Lung (tissue), 12 donors: Measurements from ENCODE around the gene PIEZO1. TPM values are rescaled to one million over a fixed set of nuclear protein-coding genes. Genes with fewer than 3 reads are reported as not detected.

Source experiments
- ATAC-seq: fragments of 200-7000 bp; cut with Tn5 transposase; one replicate; pipeline ENCODE4 v1.9.1; 2020; ENCODE audit warnings: moderate number of reproducible peaks; ENCODE audit not compliant: insufficient read depth, low FRiP score
- DNase-seq, 3 donors: peaks; one replicate each; pipeline ENCODE4 v3.0.0-alpha.2; 2013 to 2017
- H3K27ac ChIP-seq, 2 donors: one replicate each; pipeline ENCODE4 v1.5.1; 2013; ENCODE audit warnings: mild to moderate bottlenecking in 2 of 2, moderate library complexity in 2 of 2, control low read depth in 1 of 2, inconsistent platforms in 1 of 2, low read depth in 1 of 2, low read length in 1 of 2
- H3K27me3 ChIP-seq, 3 donors: one replicate each; pipeline ENCODE4 v1.5.1; 2013; ENCODE audit warnings: low read length in 2 of 3; ENCODE audit not compliant: control insufficient read depth in 3 of 3, insufficient read depth in 3 of 3
- H3K36me3 ChIP-seq, 4 donors: one replicate each; pipeline ENCODE4 v1.5.1; 2013; ENCODE audit warnings: low read length in 4 of 4, mild to moderate bottlenecking in 1 of 4, moderate library complexity in 1 of 4; ENCODE audit not compliant: control insufficient read depth in 4 of 4, insufficient read depth in 4 of 4
- H3K4me1 ChIP-seq, 5 donors: one replicate each; pipeline ENCODE4 v1.5.1; 2013; ENCODE audit warnings: low read length in 5 of 5, mild to moderate bottlenecking in 2 of 5, moderate library complexity in 1 of 5; ENCODE audit not compliant: control insufficient read depth in 5 of 5, insufficient read depth in 5 of 5
- H3K4me3 ChIP-seq: one replicate; pipeline ENCODE4 v1.5.1; 2013; ENCODE audit warnings: mild to moderate bottlenecking, control low read depth, moderate library complexity
- H3K9ac ChIP-seq, 2 donors: one replicate each; pipeline ENCODE4 v1.5.1; 2013; ENCODE audit warnings: low read length in 2 of 2, control low read depth in 1 of 2; ENCODE audit not compliant: insufficient read depth in 1 of 2
- H3K9me3 ChIP-seq, 4 donors: one replicate each; pipeline ENCODE4 v1.5.1; 2013; ENCODE audit warnings: low read length in 3 of 4, mild to moderate bottlenecking in 1 of 4, moderate library complexity in 1 of 4; ENCODE audit not compliant: control insufficient read depth in 4 of 4, insufficient read depth in 3 of 4
- CTCF ChIP-seq: IDR thresholded peaks from 2 replicates; pipeline ENCODE4 v1.5.1; 2012; ENCODE audit warnings: mild to moderate bottlenecking; ENCODE audit errors: control extremely low read depth, extremely low read depth
- WGBS, 2 donors: extraction: QIAGEN DNeasy Blood & Tissue Kit; methylation state at CpG; one replicate each; pipeline ENCODE4 v1.1.7; 2013; 5-methylcytosine and 5-hydroxymethylcytosine counted together
- polyA plus RNA-seq, 2 donors: library from polyadenylated mRNA; stranded (reverse); fragments of 200-250 nt; gene quantifications; one replicate each; pipeline ENCODE4 v1.2.1, GENCODE V29; 2013
- total RNA-seq, 2 donors: library from RNA; depleted of rRNA in 1 of 2; stranded (reverse); fragments of >200 nt in 1 of 2; gene quantifications; one replicate each; pipeline ENCODE4 v1.2.1, GENCODE V29; 2014 to 2021
- donor health status: control.
- donor health status: control.
- donor health status: Bipolar disorder and iron deficiency.
- donor health status: healthy.
- donor health status: DM: yes; HTN: yes; CAD: no.

PIEZO1 gene
- total and polyA plus RNA-seq, 4 donors: 113 to 207 (median 190) TPM

GRCh38 chr16:88700322-88700635 lies 84.7 kb downstream of the PIEZO1 start:
- TF ChIP-seq CTCF: no peak
- ATAC-seq (no peak), DNase-seq (no peak)
- H3K4me1 ChIP-seq: peaks cover 0 to 31% (median 4%) of the 10 kb centered on the region in 5 donors
- no peak overlapping the region for H3K9ac ChIP-seq
- H3K4me3 ChIP-seq: no peak overlapping the region
- H3K27ac ChIP-seq: peak overlapping the region in 1 of 2 donors; percentile 82
- no peaks in the 10 kb centered on the region for H3K27me3 ChIP-seq
- peaks cover 0 to 41% (median 4%) of the 10 kb centered on the region in 4 donors for H3K36me3 ChIP-seq
- WGBS, 2 donors: 36 to 56% methylated on average over 14 of the region's 14 CpGs
- no peaks in the 10 kb centered on the region for H3K9me3 ChIP-seq

DNA sequence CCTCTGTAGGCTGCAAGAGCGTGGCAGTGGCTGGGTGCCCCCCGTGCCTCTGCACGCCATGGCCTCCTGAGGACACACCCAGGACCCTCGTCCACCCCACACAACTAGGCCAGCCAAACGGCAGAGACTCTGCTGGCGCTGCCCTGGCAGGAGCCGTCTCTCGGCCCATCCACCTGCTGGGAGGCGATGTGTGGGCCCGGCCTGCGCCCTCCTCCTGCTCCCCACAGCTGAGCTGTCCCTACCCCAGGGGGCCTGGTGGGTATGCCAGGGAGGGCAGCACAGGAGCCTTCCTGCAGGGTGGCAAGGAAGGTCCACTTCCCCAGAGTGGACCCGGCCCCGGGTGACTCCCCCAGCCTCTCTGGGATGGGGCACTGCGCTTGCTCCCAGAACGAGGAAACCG lies 85.8 kb downstream of the PIEZO1 start:
- Histone ChIP-seq H3K4me3 (no peak overlapping the region), H3K9me3 (no peaks in the 10 kb centered on the region), H3K36me3 (peaks cover 0 to 41% (median 4%) of the 10 kb centered on the region in 4 donors), H3K4me1 (peaks cover 0 to 24% (median 0%) of the 10 kb centered on the region in 5 donors), H3K9ac (no peak overlapping the region), H3K27ac (peak overlapping the region in 1 of 2 donors; percentile 42), H3K27me3 (no peaks in the 10 kb centered on the region)
- no peak for ATAC-seq
- no peak for TF ChIP-seq CTCF
- WGBS, 2 donors: 85 to 95% methylated on average over 16 of the region's 16 CpGs
- DNase-seq: no peak

GRCh38 chr16:88698646-88699045 lies 86.4 kb downstream of the PIEZO1 start:
- H3K9me3 ChIP-seq: no peaks in the 10 kb centered on the region
- H3K27me3 ChIP-seq: no peaks in the 10 kb centered on the region
- H3K4me3 ChIP-seq: no peak overlapping the region
- no peak overlapping the region for H3K27ac ChIP-seq
- peaks cover 0 to 19% (median 0%) of the 10 kb centered on the region in 5 donors for H3K4me1 ChIP-seq
- 97% methylated on average over 25 of the region's 25 CpGs for WGBS, 2 donors
- ATAC-seq (no peak), DNase-seq (no peak)
- H3K36me3 ChIP-seq: peaks cover 0 to 41% (median 4%) of the 10 kb centered on the region in 4 donors
- H3K9ac ChIP-seq: no peak overlapping the region
- no peak for TF ChIP-seq CTCF

DNA sequence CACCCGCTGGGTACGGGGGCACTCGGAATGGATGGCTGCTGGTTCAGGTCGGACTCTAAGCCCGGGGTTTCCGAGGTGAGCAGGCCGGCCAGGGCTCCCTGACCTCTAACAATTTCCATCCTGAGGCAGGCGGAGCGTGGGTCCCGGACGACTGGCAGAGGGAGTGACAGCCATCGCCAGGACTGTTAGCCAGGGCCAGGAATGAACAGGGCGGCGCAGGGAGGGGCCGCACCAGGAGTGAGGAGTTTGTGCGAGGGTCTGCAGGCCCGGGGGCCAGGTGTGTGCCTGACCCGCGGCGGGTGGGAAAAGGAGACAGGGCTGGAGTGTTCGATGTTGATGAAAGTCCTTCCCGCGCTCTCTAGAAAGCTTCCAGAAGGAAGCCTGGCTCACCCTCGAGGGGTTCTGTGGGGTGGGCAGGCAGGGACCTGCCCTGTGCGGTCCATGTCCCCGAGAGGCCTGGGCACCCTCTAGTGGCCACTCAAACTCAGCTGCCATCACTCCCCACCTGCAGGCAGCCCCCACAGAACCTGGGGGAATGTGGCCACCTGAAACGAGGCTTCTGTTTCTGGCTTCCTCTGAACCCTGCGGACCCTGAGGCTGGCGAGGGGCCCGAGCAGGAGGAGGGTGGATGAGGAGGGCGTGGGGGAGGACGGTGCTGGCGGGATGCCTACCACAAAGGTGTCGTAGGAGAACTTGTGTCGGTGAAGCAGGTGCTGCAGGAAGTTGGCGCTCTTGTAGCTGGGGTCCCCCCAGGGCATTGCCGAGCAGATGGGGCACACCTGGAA lies 87.0 kb downstream of the PIEZO1 start:
- no peak for TF ChIP-seq CTCF
- ATAC-seq (no peak), DNase-seq (no peak)
- Histone ChIP-seq H3K36me3 (peaks cover 0 to 41% (median 4%) of the 10 kb centered on the region in 4 donors), H3K27me3 (no peaks in the 10 kb centered on the region), H3K4me1 (peaks cover 0 to 16% (median 0%) of the 10 kb centered on the region in 5 donors), H3K9me3 (no peaks in the 10 kb centered on the region), H3K9ac (no peak overlapping the region), H3K4me3 (no peak overlapping the region), H3K27ac (peak overlapping the region in 1 of 2 donors; percentile 15)
- WGBS, 2 donors: 84 to 88% methylated on average over 37 of the region's 37 CpGs
